Effector memory CD4-positive, alpha-beta T cell (primary cell): Measurements from ENCODE around the gene ACP7.
"Not testable (repeated sequence)": the region's sequence is repeated elsewhere in the genome, so short reads cannot be mapped to it uniquely, and the experiment has no call there.

Experiments
- DNase-seq, 3 donors: peaks; one replicate each; pipeline ENCODE4 v3.0.0-alpha.2; 2020
- H3K27ac ChIP-seq: 2 replicates; pipeline ENCODE4 v1.7.0; 2013; ENCODE audit warnings: mild to moderate bottlenecking, low read length, moderate library complexity; ENCODE audit not compliant: insufficient read depth, poor library complexity, severe bottlenecking
- H3K27me3 ChIP-seq: replicated peaks from 2 replicates; pipeline ENCODE4 v1.7.0; 2013; ENCODE audit warnings: mild to moderate bottlenecking, low read length; ENCODE audit not compliant: insufficient read depth, control insufficient read depth, poor library complexity, severe bottlenecking
- H3K36me3 ChIP-seq: 2 replicates; pipeline ENCODE4 v1.7.0; 2013; ENCODE audit warnings: mild to moderate bottlenecking, low read length, moderate library complexity; ENCODE audit not compliant: control insufficient read depth, insufficient read depth
- H3K4me1 ChIP-seq: 2 replicates; pipeline ENCODE4 v1.7.0; 2013; ENCODE audit warnings: low read length, mild to moderate bottlenecking; ENCODE audit not compliant: control insufficient read depth, insufficient read depth, poor library complexity, severe bottlenecking
- H3K4me3 ChIP-seq: 2 replicates; pipeline ENCODE4 v1.7.0; 2013; ENCODE audit warnings: low read length, low read depth, mild to moderate bottlenecking; ENCODE audit not compliant: insufficient read depth, poor library complexity, severe bottlenecking
- H3K9me3 ChIP-seq: 2 replicates; pipeline ENCODE4 v1.7.0; 2013; ENCODE audit warnings: mild to moderate bottlenecking, low read length, moderate library complexity; ENCODE audit not compliant: control insufficient read depth

The ACP7 gene

DNA sequence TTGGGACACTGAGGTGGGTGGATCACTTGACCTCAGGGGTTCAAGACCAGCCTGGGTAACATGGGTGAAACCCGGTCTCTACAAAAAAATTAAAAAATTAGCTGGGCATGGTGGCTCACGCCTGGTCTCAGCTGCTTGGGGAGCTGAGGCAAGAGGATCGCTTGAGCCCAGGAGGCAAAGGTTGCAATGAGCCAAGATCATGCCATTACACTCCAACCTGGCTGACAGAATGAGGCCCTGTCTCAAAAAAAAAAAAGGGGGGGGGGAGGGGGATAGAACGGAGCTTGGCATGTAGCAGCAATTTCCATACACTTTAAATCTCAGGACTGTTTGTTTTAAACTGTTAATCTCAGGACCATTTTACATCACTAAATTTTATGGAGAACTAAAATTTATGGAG is 2.2 kb downstream of the ACP7 start:
- DNase-seq = no peak
- Histone ChIP-seq H3K4me1 (peaks cover 17% of the 10 kb centered on the region), H3K27me3 (peaks cover 11% of the 10 kb centered on the region), H3K27ac (no peak overlapping the region), H3K4me3 (no peak overlapping the region), H3K36me3 (no peaks in the 10 kb centered on the region), H3K9me3 (no peaks in the 10 kb centered on the region)

GRCh38 chr19:39087907-39088686 is 3.9 kb downstream of the ACP7 start:
- Histone ChIP-seq H3K4me3 (no peak overlapping the region), H3K27ac (no peak overlapping the region)

GRCh38 chr19:39090016-39090415 is 5.8 kb downstream of the ACP7 start:
- not testable (repeated sequence) for H3K4me1 ChIP-seq, H3K27ac ChIP-seq, H3K36me3 ChIP-seq, H3K4me3 ChIP-seq, DNase-seq, H3K9me3 ChIP-seq, H3K27me3 ChIP-seq

More at GRCh38 chr19:39087907-39088686, 3.9 kb downstream of the ACP7 start:
- DNase-seq = no peak
- H3K4me1 ChIP-seq = peaks cover 12% of the 10 kb centered on the region
- peaks cover 2% of the 10 kb centered on the region for H3K27me3 ChIP-seq
- H3K9me3 ChIP-seq = no peaks in the 10 kb centered on the region
- no peaks in the 10 kb centered on the region for H3K36me3 ChIP-seq

DNA sequence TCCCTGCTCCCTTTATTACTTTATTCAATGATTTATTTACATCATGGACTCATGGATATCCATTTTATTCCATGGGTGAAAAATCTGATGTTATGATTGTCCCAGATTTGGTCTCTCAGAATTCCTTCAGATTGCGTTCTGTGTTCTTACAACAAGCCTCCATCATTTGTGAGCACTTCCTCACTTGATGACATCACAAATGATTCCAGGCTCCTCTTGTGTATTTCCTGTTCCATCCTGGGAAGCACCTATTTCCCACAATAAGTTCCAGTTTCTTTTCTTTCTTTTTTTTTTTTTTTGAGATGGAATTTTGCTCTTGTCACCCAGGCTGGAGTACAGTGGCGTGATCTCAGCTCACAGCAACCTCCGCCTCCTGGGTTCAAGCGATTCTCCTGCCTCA is 6.7 kb downstream of the ACP7 start:
- Histone ChIP-seq H3K27ac (no peak overlapping the region), H3K27me3 (no peaks in the 10 kb centered on the region), H3K4me3 (no peak overlapping the region)

GRCh38 chr19:39095799-39096540 is 11.8 kb downstream of the ACP7 start:
- not testable (repeated sequence) for DNase-seq, H3K4me1 ChIP-seq, H3K4me3 ChIP-seq, H3K27ac ChIP-seq, H3K9me3 ChIP-seq, H3K36me3 ChIP-seq, H3K27me3 ChIP-seq

More for the DNA sequence above, 6.7 kb downstream of the ACP7 start:
- no peak for DNase-seq
- H3K4me1 ChIP-seq = no peaks in the 10 kb centered on the region
- H3K9me3 ChIP-seq = no peaks in the 10 kb centered on the region
- H3K36me3 ChIP-seq = no peaks in the 10 kb centered on the region

- peaks cover 9% of the 10 kb centered on the region for H3K27me3 ChIP-seq
- H3K4me3 ChIP-seq = no peak overlapping the region
- H3K36me3 ChIP-seq = no peaks in the 10 kb centered on the region
- H3K9me3 ChIP-seq = no peaks in the 10 kb centered on the region
- DNase-seq = no peak
- H3K27ac ChIP-seq = no peak overlapping the region
- H3K4me1 ChIP-seq = no peaks in the 10 kb centered on the region
Measured at GRCh38 chr19:39097299-39097698, 13.1 kb downstream of the ACP7 start.

GRCh38 chr19:39097721-39098120 is 13.6 kb downstream of the ACP7 start:
- Histone ChIP-seq H3K36me3 (no peaks in the 10 kb centered on the region), H3K9me3 (no peaks in the 10 kb centered on the region), H3K27ac (no peak overlapping the region), H3K4me1 (no peaks in the 10 kb centered on the region), H3K27me3 (peaks cover 9% of the 10 kb centered on the region), H3K4me3 (no peak overlapping the region)
- no peak for DNase-seq

DNA sequence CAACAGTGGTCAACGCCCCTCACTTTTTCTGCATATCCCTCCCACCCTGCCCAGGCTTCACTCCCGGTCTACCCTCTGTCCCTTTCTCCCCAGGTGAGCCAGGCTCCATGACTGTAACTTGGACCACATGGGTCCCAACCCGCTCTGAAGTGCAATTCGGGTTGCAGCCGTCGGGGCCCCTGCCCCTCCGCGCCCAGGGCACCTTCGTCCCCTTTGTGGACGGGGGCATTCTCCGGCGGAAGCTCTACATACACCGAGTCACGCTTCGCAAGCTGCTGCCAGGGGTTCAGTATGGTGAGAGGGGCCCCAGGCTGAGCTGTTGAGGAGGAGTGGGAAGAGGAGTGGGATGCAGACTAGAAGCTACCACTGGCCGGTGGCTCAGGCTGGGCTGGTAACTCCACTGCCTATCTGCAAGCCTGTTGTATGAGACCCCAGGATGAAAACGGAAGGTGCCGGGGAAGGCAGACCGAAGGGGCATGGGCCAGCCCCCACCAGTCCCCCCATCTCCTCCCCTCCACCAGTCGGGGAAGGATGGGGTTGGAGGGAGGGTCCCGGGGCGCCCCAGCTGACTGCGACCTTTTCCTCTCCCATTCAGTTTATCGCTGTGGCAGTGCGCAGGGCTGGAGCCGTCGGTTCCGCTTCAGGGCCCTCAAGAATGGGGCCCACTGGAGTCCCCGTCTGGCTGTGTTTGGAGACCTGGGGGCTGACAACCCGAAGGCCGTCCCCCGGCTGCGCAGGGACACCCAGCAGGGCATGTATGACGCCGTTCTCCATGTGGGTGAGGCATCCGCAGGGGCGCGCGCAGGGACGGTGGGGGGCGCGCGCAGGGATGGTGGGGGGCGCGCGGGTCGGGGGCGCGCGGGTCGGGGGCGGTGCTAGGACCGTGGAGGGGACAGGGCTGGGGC is 14.4 kb downstream of the ACP7 start:
- Histone ChIP-seq H3K4me1 (no peaks in the 10 kb centered on the region), H3K4me3 (no peak overlapping the region), H3K27ac (no peak overlapping the region), H3K9me3 (no peaks in the 10 kb centered on the region), H3K36me3 (no peaks in the 10 kb centered on the region), H3K27me3 (peaks cover 9% of the 10 kb centered on the region)
- DNase-seq = no peak

GRCh38 chr19:39099341-39099740 is 15.2 kb downstream of the ACP7 start:
- H3K36me3 ChIP-seq = no peaks in the 10 kb centered on the region

More at GRCh38 chr19:39099341-39099740, 15.2 kb downstream of the ACP7 start:
- H3K4me3 ChIP-seq = no peak overlapping the region
- no peaks in the 10 kb centered on the region for H3K4me1 ChIP-seq
- no peak for DNase-seq
- no peak overlapping the region for H3K27ac ChIP-seq
- no peaks in the 10 kb centered on the region for H3K9me3 ChIP-seq
- peaks cover 9% of the 10 kb centered on the region for H3K27me3 ChIP-seq
